ENCODE measurements around the gene NCK2.
"Not testable (repeated sequence)": the region's sequence is repeated elsewhere in the genome, so short reads cannot be mapped to it uniquely, and the experiment has no call there.

The NCK2 gene

DNA sequence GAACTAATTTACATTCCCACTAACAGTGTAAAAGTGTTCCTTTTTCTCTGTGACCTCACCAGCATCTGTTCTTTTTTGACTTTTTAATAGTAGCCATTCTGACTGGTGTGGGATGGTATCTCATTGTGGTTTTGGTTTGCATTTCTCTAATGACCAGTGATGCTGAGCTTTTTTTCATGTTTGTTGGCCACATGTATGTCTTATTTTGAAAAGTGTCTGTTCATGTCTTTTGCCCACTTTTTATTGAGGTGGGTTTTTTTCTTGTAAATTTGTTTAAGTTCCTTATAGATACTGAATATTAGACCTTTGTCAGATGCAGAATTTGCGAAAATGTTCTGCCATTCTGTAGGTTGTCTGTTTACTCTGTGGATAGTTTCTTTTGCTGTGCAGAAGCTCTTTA is 153.0 kb downstream of the NCK2 start:
- DNase-seq = not testable (repeated sequence)

GRCh38 chr2:105903051-105903674 is 158.5 kb downstream of the NCK2 start:
- DNase-seq = no peak

GRCh38 chr2:105904938-105905337 is 160.2 kb downstream of the NCK2 start:
- DNase-seq = no peak

DNA sequence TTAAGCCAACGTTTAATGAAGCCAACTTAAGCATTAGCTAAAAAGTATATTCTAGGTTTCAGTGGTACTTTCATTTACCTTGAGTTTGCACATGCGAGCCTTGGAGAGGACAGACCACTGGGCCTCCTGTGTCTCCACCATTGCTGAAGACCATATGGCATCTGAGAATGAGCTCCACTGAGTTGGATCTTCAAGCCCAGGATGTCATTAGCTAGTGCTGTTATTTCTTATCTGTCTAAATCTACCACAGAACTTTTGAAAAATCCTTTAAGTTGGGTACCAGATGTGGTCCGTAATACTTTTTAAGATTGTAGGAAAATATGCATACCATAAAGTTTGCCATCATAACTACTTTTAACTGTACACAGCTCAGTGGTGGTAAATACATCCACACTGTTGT is 161.8 kb downstream of the NCK2 start:
- no peak for DNase-seq

DNA sequence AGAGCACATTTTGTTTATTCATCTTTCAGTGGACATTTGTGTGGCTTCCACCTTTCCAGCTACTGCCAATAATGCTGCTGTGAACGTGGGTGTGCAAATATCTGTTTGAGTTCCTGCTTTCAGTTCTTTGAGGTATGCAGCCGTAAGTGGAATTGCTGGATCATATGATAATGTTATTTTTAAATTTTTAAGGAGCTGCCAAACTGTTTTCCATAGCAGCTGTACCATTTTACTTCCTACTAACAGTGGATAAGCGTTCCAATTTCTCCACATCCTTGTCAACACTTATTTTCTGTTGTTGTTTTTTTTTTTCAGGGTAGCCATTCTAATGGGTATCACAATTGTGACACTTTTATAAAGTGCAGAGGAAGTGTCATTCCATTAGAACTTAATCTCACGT is 162.5 kb downstream of the NCK2 start:
- DNase-seq = no peak

DNA sequence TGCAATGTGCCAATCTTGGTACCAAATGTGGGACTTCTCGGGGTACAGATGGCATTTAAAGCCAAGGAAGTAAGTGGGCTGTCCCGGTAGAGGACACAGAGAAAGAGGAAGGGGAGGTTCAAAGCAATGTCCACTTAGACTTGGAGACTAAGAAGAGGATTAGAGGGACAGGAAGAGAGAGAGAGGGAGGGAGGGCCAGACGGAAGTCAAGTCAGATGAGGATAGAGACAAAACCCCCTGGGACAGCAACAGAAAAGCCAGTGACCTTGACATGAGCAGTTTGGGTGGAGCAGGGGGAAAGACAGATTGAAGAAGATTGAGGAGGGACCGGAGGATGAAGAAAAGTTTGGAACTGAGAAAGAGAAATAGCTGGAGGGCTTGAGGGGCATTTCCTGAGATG is 164.5 kb downstream of the NCK2 start:
- DNase-seq = no peak

- DNase-seq = no peak
Observed at GRCh38 chr2:105910497-105911238, 166.0 kb downstream of the NCK2 start.

- DNase-seq = no peak
Observed at GRCh38 chr2:105911425-105911824, 166.7 kb downstream of the NCK2 start.

DNA sequence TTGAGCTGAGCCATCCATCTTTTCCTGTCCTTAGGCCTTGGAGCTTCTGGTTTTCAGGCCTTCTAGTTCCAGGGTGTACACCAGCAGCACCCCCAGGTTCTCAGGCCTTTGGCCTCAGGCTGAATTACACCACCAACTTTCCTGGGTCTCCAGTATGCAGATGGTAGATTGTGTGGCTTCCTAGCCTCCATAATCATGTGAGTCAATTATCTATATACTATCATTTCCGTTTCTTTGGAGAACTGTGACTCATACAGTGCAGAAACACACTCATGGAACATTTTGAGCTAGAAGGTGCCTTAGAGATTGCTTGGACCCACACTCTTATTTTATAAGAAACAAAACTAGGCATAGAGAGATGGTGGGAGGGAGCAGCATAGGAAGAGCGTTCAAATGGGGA is 167.4 kb downstream of the NCK2 start:
- no peak for DNase-seq

DNA sequence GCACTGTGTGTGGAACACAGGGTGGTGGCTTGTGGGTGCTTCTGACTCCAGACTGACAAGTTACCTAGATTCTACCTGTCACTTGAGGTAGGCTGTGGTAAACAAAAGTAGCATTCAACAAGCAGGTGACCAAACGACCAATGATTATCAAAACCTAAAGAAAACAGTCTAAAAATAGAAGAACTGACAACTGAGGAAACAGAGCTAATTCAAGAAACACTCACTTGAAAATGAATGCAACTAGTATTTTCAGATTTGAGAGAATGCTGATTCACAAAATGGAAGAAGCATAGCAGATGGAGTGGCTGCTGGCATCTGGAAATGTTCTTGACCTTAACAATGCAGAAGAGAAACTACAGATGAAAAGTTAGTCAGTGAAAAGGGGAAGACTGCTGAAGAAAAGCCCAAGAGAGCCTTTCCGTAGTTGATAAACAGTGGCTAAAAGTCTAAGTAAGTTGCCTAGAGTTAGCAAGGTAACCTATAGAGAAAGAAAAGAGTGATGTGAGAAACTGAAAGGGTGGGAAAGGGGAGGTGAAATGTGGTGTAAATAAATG is 170.4 kb downstream of the NCK2 start:
- DNase-seq = no peak

DNA sequence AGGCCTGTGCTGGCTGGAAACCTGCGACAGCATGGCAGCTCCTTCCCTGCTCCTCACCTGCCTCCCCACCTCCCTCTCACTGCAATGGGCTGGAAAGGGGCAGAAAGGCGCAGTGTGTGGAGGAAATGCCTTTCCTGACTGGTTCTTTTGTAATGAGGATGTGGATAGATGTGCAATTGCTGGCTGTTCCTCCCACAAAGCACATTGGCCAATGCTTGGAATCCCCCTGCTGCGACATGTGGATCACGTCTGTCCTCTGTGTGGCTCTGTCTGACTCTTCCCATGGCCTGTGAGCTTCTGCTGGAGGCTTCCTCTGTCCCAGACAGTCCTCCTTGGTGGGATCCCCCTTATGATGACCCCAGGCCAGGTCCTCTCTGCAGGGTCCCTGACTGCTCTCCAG is 172.5 kb downstream of the NCK2 start:
- DNase-seq = no peak

DNA sequence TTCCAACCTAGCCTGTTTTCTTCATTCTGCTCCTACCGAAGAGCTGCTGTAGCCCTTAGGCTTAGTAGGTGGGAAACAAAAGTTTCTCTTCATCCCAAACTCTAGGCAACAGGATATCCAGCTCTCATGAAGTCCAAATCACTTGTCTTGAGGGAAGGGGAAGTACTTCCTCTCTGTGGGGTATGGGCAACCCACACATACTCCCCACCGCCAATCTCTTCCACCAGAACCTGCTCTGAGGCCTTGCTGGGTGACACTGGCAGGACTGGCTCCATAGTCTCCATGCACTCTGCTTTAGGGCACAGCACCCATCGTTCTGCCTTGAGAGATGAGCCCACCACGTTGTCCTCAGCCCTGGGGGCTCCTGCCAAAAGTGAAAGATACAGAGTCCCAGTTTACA is 173.0 kb downstream of the NCK2 start:
- DNase-seq = no peak

DNA sequence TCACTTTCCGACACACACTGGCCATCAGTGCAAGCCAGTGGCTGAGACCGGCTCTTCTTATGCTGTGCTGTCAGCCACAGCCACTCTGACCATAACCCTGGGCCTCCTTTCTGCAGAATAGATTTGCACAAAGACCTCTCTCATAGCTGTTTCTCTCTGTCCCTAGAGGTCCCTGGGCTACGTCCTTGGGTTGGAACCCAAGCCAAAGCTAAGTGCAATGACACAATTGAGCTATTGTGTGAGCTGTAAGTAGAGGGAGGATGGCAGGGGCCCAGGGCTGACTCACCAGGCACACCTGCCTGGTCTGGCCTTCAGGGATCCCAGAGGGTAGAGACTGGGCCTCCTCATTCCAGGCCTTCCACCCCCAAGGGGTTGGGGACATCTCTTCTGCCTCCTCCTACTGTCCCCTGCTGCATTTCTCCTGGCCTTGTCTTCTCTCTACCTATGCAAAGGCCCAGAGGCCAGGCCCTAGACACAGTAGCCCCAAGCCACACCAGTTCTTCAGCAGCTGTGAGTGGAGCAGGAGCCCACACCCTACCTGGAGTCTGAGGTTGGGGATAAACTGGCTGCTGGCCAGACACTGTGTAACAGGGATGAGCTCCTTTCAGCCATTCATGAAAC is 174.6 kb downstream of the NCK2 start:
- DNase-seq = no peak

- peak; percentile 70 for DNase-seq
Observed at GRCh38 chr2:105919826-105920225, 175.1 kb downstream of the NCK2 start.

GRCh38 chr2:105924271-105924670 is 179.6 kb downstream of the NCK2 start:
- DNase-seq = no peak

GRCh38 chr2:105924932-105925331 is 180.2 kb downstream of the NCK2 start:
- DNase-seq = no peak

GRCh38 chr2:105925390-105925789 is 180.7 kb downstream of the NCK2 start:
- DNase-seq = no peak

GRCh38 chr2:105926960-105927678 is 182.4 kb downstream of the NCK2 start:
- peak; percentile 79 for DNase-seq

- DNase-seq = no peak
Observed at GRCh38 chr2:105928086-105928485, 183.4 kb downstream of the NCK2 start.

DNA sequence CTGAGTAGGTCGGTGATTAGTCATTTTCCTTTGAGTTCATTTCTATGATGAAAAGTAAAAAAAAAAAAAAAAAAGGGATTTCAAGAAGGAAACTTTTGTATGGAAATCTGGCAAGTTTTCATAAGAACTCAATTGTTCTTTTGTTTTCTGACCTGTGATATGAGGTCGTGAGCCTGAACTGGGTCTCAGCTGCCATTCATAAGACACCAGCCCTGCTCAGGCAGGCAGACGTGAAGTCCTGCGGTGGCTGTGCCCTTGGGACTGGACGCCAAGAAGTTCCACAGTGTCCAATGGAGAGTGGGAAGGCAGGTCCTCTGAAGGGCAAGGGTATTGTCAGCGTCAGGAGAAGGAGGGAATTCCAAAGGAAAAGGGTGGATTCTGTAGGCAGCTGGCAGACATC is 183.9 kb downstream of the NCK2 start:
- DNase-seq = no peak

DNA sequence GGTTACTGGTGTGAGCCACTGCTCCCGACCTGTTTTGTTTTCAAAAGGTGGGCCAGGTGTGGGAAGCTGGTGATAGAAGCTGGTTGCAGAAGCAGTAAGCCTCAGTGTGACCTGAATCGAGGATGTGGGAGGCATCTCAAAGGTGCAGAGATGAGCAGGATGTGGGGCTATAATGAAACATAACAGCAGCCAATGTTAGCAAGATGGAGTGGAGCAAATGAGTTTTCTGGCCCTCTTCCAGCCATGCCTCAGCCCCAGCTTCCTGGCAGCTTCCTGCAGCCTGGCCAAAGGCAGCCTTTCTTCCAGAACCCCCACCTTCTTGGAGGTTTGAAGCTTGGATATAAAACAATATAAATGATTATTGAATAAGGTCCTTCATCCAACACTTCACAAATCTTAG is 184.8 kb downstream of the NCK2 start:
- peak; percentile 76 for DNase-seq

- DNase-seq = no peak
Observed at GRCh38 chr2:105932582-105932981, 187.9 kb downstream of the NCK2 start.

- no peak for DNase-seq
Observed at GRCh38 chr2:105933906-105934305, 189.2 kb downstream of the NCK2 start.

Data from CD4-positive, alpha-beta T cell treated with Interleukin-6 for 4 hours (primary cell).